HT1080 (cell line): ENCODE results near the gene CD6. TPM values are rescaled to one million over a fixed set of nuclear protein-coding genes. Genes with fewer than 3 reads are reported as not detected.

Source experiments
- small RNA-seq: library from RNA; depleted of rRNA; stranded (forward); fragments of <200 nt; gene quantifications from one replicate; pipeline ENCODE3, GENCODE V24; 2014
- total RNA-seq: library from RNA; depleted of rRNA; stranded (reverse); fragments of >200 nt; shearing (Covaris generic); gene quantifications from 2 replicates; pipeline ENCODE4 v1.2.3, GENCODE V29; 2014; rRNA removed

Gene CD6
- total RNA-seq, 1 experiment from 2014 or later = not detected

Small RNA genes lying within 50 kb of the gene (small RNA-seq; reads per million reads assigned to genes)
- gene RNU6-933P = not detected

Other genes with a start within 250 kb of the CD6 start
- gene MS4A18, start 247.0 kb upstream of the CD6 start, total RNA-seq = not detected in 2 replicates
- gene MS4A15, start 214.8 kb upstream of the CD6 start, total RNA-seq = not detected in 2 replicates
- not detected in 2 replicates for gene MS4A10, start 186.3 kb upstream of the CD6 start, total RNA-seq
- gene CCDC86, start 129.6 kb upstream of the CD6 start, total RNA-seq = 28.4 and 32.7 TPM in 2 replicates
- 0.07 TPM in 1 of 2 replicates, not detected in the other for gene PTGDR2, start 115.7 kb upstream of the CD6 start, total RNA-seq
- 1.7 and 1.9 TPM in 2 replicates for gene ZP1, start 104.1 kb upstream of the CD6 start, total RNA-seq
- gene PRPF19, start 65.1 kb upstream of the CD6 start, total RNA-seq = 212 and 250 TPM in 2 replicates
- gene TMEM109, start 57.5 kb upstream of the CD6 start, total RNA-seq = 88.3 and 146 TPM in 2 replicates
- 63.3 and 69.4 TPM in 2 replicates for gene TMEM132A, start 47.2 kb upstream of the CD6 start, total RNA-seq
- 0.10 and 0.32 TPM in 2 replicates for gene SLC15A3, start 19.5 kb upstream of the CD6 start, total RNA-seq
- gene CD5, start 130.8 kb downstream of the CD6 start, total RNA-seq = not detected in 2 replicates
- 10.7 and 11.9 TPM in 2 replicates for gene VPS37C, start 189.7 kb downstream of the CD6 start, total RNA-seq
- gene PGA3, start 231.8 kb downstream of the CD6 start, total RNA-seq = not detected in 2 replicates